ENCODE results near the gene AFAP1. TPM values are rescaled to one million over a fixed set of nuclear protein-coding genes. Genes with fewer than 3 reads are reported as not detected.

Gene AFAP1
- total RNA-seq, 2 experiments from 2014 or later, result not detected

DNA sequence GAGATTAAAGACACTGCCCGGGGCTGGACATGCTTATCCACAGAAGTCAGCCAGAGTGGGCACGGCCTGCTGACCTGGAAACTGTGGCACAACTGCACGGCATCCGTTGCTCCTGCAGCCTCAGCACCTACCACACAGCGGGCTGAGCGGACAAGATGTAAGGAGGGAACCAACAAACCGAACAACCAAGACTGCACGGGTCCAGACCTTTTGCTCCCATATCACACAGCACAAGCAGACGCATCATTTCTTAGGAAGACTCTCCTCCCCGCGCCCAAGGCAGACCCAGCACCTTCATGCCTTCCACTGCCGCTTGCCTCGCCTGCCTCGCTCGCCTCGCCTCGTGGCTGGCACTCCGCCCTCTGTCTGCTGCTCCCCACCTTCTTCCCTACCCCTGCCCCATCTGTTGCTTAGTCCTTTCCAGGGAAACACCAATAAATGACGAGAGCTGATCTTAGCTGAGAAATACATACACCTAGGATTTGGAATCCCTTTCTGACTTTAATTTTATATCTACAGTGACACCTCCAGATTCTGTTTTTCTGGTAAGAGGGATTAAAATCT, 79.0 kb downstream of the AFAP1 start:
- Histone ChIP-seq H3K79me2 (ENCODE audit: insufficient read depth, low read depth, low read length) (no peaks in the 10 kb centered on the region), H3K27ac (ENCODE audit: low read depth, low read length, poor library complexity, severe bottlenecking) (no peak overlapping the region), H3K4me2 (ENCODE audit: low read length) (no peak overlapping the region)

DNA sequence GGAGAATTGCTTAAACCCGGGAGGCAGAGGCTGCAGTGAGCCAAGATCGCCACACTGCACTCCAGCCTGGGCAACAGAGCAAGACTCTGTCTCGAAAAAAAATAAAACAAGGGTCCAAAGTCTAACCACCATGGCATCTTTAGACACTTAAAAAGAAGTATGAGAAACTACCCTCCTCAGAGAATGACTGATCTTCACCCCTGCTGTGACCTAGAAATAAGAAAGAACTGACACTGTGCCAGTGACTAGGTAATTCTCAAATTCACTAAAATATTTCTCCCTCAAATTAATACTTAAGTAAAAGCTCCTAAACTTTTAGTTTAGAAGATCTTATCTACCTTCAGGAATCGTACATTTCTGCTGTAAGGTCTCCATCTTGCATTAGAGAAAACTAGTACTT, 80.3 kb downstream of the AFAP1 start:
- no peak for DNase-seq (ENCODE audit: low spot score)

More for the DNA sequence above, 79.0 kb downstream of the AFAP1 start:
- H3K9me3 ChIP-seq (ENCODE audit: low read length), result no peaks in the 10 kb centered on the region
- H3K4me3 ChIP-seq (ENCODE audit: low read depth, low read length, poor library complexity, severe bottlenecking), result no peak overlapping the region
- H3K4me1 ChIP-seq (ENCODE audit: insufficient read depth, low read length, poor library complexity, severe bottlenecking), result no peaks in the 10 kb centered on the region
- H2AFZ ChIP-seq (ENCODE audit: low read length), result no peak overlapping the region
- DNase-seq (ENCODE audit: low spot score), result no peak
- H3K9me2 ChIP-seq (ENCODE audit: insufficient read depth, low read length), result no peaks in the 10 kb centered on the region
- no TSS peak for BruUV-seq (replicated peaks)
- no peak for TF ChIP-seq EZH2phosphoT487 (IDR thresholded peaks at IDR 0.05; ENCODE audit: borderline replicate concordance, low read depth, low read length)
- TF ChIP-seq, protein P1, sequence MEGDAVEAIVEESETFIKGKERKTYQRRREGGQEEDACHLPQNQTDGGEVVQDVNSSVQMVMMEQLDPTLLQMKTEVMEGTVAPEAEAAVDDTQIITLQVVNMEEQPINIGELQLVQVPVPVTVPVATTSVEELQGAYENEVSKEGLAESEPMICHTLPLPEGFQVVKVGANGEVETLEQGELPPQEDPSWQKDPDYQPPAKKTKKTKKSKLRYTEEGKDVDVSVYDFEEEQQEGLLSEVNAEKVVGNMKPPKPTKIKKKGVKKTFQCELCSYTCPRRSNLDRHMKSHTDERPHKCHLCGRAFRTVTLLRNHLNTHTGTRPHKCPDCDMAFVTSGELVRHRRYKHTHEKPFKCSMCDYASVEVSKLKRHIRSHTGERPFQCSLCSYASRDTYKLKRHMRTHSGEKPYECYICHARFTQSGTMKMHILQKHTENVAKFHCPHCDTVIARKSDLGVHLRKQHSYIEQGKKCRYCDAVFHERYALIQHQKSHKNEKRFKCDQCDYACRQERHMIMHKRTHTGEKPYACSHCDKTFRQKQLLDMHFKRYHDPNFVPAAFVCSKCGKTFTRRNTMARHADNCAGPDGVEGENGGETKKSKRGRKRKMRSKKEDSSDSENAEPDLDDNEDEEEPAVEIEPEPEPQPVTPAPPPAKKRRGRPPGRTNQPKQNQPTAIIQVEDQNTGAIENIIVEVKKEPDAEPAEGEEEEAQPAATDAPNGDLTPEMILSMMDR (conservative IDR thresholded peaks at IDR 0.05; ENCODE audit: low read length), result no peak
- POLR2A ChIA-PET, result no interaction called here
- no peaks in the 10 kb centered on the region for H3K36me3 ChIP-seq (ENCODE audit: insufficient read depth, low read length)
- CTCF ChIA-PET (ENCODE audit: unreplicated experiment), result no interaction called here
- no peaks in the 10 kb centered on the region for H4K20me1 ChIP-seq (ENCODE audit: insufficient read depth, low read length)
- intact Hi-C loops (cut with micrococcal nuclease; ENCODE audit: unreplicated experiment), result no loop called here

DNA sequence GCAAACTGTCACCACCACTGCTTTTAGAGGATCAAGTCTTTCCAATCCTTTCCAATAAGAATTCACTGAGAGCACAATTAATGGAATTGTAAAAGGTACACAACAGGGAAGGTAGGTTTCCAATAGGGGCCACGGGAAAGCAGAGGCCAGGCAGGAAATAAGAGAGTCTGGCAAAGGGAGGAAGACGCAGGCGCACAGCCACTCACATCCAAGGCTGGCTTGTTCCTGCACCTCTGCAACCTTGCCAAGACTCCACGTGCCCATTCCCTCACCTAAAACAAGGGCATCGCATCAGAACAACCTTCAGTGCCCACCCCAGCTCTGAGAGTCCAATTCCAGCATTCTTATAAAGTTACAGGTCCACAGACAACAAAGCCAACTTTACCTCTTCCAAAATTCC, 81.2 kb downstream of the AFAP1 start:
- ChIA-PET CTCF (ENCODE audit: unreplicated experiment) (no interaction called here), POLR2A (no interaction called here)
- no peak for DNase-seq (ENCODE audit: low spot score)
- Histone ChIP-seq H3K9me3 (ENCODE audit: low read length) (no peaks in the 10 kb centered on the region), H3K4me3 (ENCODE audit: low read depth, low read length, poor library complexity, severe bottlenecking) (no peak overlapping the region), H3K4me2 (ENCODE audit: low read length) (no peak overlapping the region), H3K79me2 (ENCODE audit: insufficient read depth, low read depth, low read length) (no peaks in the 10 kb centered on the region), H2AFZ (ENCODE audit: low read length) (no peak overlapping the region), H3K36me3 (ENCODE audit: insufficient read depth, low read length) (no peaks in the 10 kb centered on the region), H3K27ac (ENCODE audit: low read depth, low read length, poor library complexity, severe bottlenecking) (no peak overlapping the region), H3K4me1 (ENCODE audit: insufficient read depth, low read length, poor library complexity, severe bottlenecking) (no peaks in the 10 kb centered on the region), H4K20me1 (ENCODE audit: insufficient read depth, low read length) (no peaks in the 10 kb centered on the region), H3K9me2 (ENCODE audit: insufficient read depth, low read length) (no peaks in the 10 kb centered on the region)
- no peak for TF ChIP-seq EZH2phosphoT487 (IDR thresholded peaks at IDR 0.05; ENCODE audit: borderline replicate concordance, low read depth, low read length)
- TF ChIP-seq, protein P1 (conservative IDR thresholded peaks at IDR 0.05; ENCODE audit: low read length), result no peak
- intact Hi-C loops (cut with micrococcal nuclease; ENCODE audit: unreplicated experiment), result no loop called here
- no TSS peak for BruUV-seq (replicated peaks)

More for the DNA sequence above, 80.3 kb downstream of the AFAP1 start:
- ChIA-PET CTCF (ENCODE audit: unreplicated experiment) (no interaction called here), POLR2A (interaction anchor here (0.6 kb wide), 1 partner anchor 54 kb away, joined by 5 read pairs; no protein-coding TSS in a partner anchor)
- Histone ChIP-seq H3K36me3 (ENCODE audit: insufficient read depth, low read length) (no peaks in the 10 kb centered on the region), H3K9me2 (ENCODE audit: insufficient read depth, low read length) (no peaks in the 10 kb centered on the region), H3K4me3 (ENCODE audit: low read depth, low read length, poor library complexity, severe bottlenecking) (no peak overlapping the region), H3K79me2 (ENCODE audit: insufficient read depth, low read depth, low read length) (no peaks in the 10 kb centered on the region), H3K4me1 (ENCODE audit: insufficient read depth, low read length, poor library complexity, severe bottlenecking) (no peaks in the 10 kb centered on the region), H2AFZ (ENCODE audit: low read length) (no peak overlapping the region), H3K4me2 (ENCODE audit: low read length) (no peak overlapping the region), H3K9me3 (ENCODE audit: low read length) (no peaks in the 10 kb centered on the region), H4K20me1 (ENCODE audit: insufficient read depth, low read length) (no peaks in the 10 kb centered on the region), H3K27ac (ENCODE audit: low read depth, low read length, poor library complexity, severe bottlenecking) (no peak overlapping the region)
- TF ChIP-seq, protein P1 (conservative IDR thresholded peaks at IDR 0.05; ENCODE audit: low read length), result no peak
- no peak for TF ChIP-seq EZH2phosphoT487 (IDR thresholded peaks at IDR 0.05; ENCODE audit: borderline replicate concordance, low read depth, low read length)
- BruUV-seq (replicated peaks), result no TSS peak
- intact Hi-C loops (cut with micrococcal nuclease; ENCODE audit: unreplicated experiment), result no loop called here
